ENCODE results near the gene LCA5L. TPM values are rescaled to one million over a fixed set of nuclear protein-coding genes. Genes with fewer than 3 reads are reported as not detected.

Gene LCA5L
- total RNA-seq, 1 donor from 2014 or later = 2.0 TPM

DNA sequence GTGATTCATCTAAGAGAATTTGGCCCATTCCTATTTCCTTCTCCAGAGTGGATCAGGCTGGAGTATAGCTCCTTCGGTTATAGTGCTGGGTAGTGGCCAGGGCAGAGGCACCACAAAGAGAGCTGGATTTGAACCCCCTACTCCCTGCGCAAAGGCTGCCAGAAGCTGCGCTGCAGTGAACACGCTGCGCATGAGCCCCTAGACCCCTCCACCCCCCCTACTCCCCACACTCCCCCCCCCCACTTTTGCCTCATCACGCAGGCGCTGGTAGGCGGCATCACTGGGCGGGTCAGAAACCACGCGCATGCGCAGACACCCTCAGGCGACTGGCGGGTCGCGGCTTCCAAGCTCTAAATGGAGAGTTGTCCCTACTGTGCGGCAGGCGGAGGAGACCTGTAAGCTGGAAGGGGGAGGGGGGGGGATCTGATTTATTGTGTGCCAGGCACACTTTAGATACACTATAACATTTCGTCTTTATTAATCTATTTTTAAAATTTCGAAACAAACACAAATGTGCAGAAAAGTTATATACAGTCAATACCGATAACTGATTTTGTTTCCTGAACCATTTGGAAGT, 58.0 kb downstream of the LCA5L start:
- peaks cover 5% of the 10 kb centered on the region for H3K4me1 Mint-ChIP-seq (ENCODE audit: low read depth, unreplicated experiment)
- Histone ChIP-seq H3K79me2 (ENCODE audit: insufficient read depth, low read length) (peaks cover 25% of the 10 kb centered on the region), H3K36me3 (ENCODE audit: insufficient read depth, low read length) (peaks cover 7% of the 10 kb centered on the region), H3K27ac (ENCODE audit: low read depth, low read length) (peak overlapping the region; percentile 45), H3K27me3 (ENCODE audit: insufficient read depth, low read length) (no peaks in the 10 kb centered on the region), H3K4me2 (ENCODE audit: low read length) (peak overlapping the region; percentile 85), H3K9ac (ENCODE audit: low read length) (peak overlapping the region; percentile 77), H3K4me1 (ENCODE audit: insufficient read depth, low read length) (peaks cover 21% of the 10 kb centered on the region), H3K9me3 (ENCODE audit: insufficient read depth, low read depth, low read length) (no peaks in the 10 kb centered on the region), H2AFZ (ENCODE audit: low read depth, low read length) (peak overlapping the region; percentile 65), H4K20me1 (ENCODE audit: insufficient read depth, low read length) (peaks cover 25% of the 10 kb centered on the region), H3K4me3 (ENCODE audit: insufficient read depth, low read depth, low read length) (peak overlapping the region; percentile 63)
- DNase-seq (ENCODE audit: low read depth) = peak; percentile 61
- TF ChIP-seq, protein P1, sequence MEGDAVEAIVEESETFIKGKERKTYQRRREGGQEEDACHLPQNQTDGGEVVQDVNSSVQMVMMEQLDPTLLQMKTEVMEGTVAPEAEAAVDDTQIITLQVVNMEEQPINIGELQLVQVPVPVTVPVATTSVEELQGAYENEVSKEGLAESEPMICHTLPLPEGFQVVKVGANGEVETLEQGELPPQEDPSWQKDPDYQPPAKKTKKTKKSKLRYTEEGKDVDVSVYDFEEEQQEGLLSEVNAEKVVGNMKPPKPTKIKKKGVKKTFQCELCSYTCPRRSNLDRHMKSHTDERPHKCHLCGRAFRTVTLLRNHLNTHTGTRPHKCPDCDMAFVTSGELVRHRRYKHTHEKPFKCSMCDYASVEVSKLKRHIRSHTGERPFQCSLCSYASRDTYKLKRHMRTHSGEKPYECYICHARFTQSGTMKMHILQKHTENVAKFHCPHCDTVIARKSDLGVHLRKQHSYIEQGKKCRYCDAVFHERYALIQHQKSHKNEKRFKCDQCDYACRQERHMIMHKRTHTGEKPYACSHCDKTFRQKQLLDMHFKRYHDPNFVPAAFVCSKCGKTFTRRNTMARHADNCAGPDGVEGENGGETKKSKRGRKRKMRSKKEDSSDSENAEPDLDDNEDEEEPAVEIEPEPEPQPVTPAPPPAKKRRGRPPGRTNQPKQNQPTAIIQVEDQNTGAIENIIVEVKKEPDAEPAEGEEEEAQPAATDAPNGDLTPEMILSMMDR (IDR thresholded peaks at IDR 0.05; ENCODE audit: insufficient read depth, low read depth, low read length) = no peak
- TF ChIP-seq EZH2 (IDR thresholded peaks at IDR 0.05; ENCODE audit: insufficient read depth, low read length) = no peak
- no peaks in the 10 kb centered on the region for H3K27me3 Mint-ChIP-seq (ENCODE audit: low read depth, unreplicated experiment)
- H3K36me3 Mint-ChIP-seq (ENCODE audit: low read depth, unreplicated experiment) = peaks cover 6% of the 10 kb centered on the region
- H3K4me3 Mint-ChIP-seq (ENCODE audit: unreplicated experiment) = peak overlapping the region; percentile 83
- no peaks in the 10 kb centered on the region for H3K9me3 Mint-ChIP-seq (ENCODE audit: unreplicated experiment)
- FAIRE-seq = no peak
- no peak overlapping the region for H3K27ac Mint-ChIP-seq (ENCODE audit: unreplicated experiment)

DNA sequence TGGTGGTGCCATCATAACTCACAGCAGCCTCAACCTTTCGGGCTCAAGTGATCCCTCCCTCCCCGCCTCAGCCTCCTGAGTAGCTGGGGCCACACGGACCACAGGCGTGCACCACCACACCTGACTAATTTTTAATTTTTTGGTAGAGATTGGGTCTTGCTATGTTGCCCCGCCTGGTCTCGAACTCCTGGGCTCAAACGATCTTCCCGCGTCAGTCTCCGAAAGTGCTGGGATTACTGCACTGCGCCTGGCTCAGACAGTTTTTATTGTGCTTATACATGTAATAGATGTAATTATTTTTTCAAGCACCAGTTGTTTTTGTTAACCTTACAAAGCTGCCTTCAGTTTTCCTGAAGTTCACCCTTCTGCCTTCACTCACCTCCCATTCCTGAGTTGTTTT, 58.7 kb downstream of the LCA5L start:
- H3K27ac Mint-ChIP-seq (ENCODE audit: unreplicated experiment) = no peak overlapping the region
- Histone ChIP-seq H3K27ac (ENCODE audit: low read depth, low read length) (peak overlapping the region; percentile 26), H3K4me3 (ENCODE audit: insufficient read depth, low read depth, low read length) (peak overlapping the region; percentile 51)

More for the DNA sequence above, 58.7 kb downstream of the LCA5L start:
- FAIRE-seq = no peak
- peaks cover 6% of the 10 kb centered on the region for H3K36me3 Mint-ChIP-seq (ENCODE audit: low read depth, unreplicated experiment)
- H3K4me3 Mint-ChIP-seq (ENCODE audit: unreplicated experiment) = peak overlapping the region; percentile 83
- peaks cover 21% of the 10 kb centered on the region for H3K4me1 ChIP-seq (ENCODE audit: insufficient read depth, low read length)
- peaks cover 25% of the 10 kb centered on the region for H3K79me2 ChIP-seq (ENCODE audit: insufficient read depth, low read length)
- H3K36me3 ChIP-seq (ENCODE audit: insufficient read depth, low read length) = peaks cover 2% of the 10 kb centered on the region
- peak overlapping the region; percentile 85 for H3K4me2 ChIP-seq (ENCODE audit: low read length)
- H2AFZ ChIP-seq (ENCODE audit: low read depth, low read length) = no peak overlapping the region
- H4K20me1 ChIP-seq (ENCODE audit: insufficient read depth, low read length) = peaks cover 25% of the 10 kb centered on the region
- no peak overlapping the region for H3K9ac ChIP-seq (ENCODE audit: low read length)
- peaks cover 5% of the 10 kb centered on the region for H3K4me1 Mint-ChIP-seq (ENCODE audit: low read depth, unreplicated experiment)
- no peaks in the 10 kb centered on the region for H3K9me3 ChIP-seq (ENCODE audit: insufficient read depth, low read depth, low read length)
- TF ChIP-seq, protein P1 (IDR thresholded peaks at IDR 0.05; ENCODE audit: insufficient read depth, low read depth, low read length) = no peak
- TF ChIP-seq EZH2 (IDR thresholded peaks at IDR 0.05; ENCODE audit: insufficient read depth, low read length) = no peak
- no peaks in the 10 kb centered on the region for H3K27me3 ChIP-seq (ENCODE audit: insufficient read depth, low read length)
- DNase-seq (ENCODE audit: low read depth) = no peak
- no peaks in the 10 kb centered on the region for H3K27me3 Mint-ChIP-seq (ENCODE audit: low read depth, unreplicated experiment)
- no peaks in the 10 kb centered on the region for H3K9me3 Mint-ChIP-seq (ENCODE audit: unreplicated experiment)
